ENCODE results near the gene UGT1A9.

DNA sequence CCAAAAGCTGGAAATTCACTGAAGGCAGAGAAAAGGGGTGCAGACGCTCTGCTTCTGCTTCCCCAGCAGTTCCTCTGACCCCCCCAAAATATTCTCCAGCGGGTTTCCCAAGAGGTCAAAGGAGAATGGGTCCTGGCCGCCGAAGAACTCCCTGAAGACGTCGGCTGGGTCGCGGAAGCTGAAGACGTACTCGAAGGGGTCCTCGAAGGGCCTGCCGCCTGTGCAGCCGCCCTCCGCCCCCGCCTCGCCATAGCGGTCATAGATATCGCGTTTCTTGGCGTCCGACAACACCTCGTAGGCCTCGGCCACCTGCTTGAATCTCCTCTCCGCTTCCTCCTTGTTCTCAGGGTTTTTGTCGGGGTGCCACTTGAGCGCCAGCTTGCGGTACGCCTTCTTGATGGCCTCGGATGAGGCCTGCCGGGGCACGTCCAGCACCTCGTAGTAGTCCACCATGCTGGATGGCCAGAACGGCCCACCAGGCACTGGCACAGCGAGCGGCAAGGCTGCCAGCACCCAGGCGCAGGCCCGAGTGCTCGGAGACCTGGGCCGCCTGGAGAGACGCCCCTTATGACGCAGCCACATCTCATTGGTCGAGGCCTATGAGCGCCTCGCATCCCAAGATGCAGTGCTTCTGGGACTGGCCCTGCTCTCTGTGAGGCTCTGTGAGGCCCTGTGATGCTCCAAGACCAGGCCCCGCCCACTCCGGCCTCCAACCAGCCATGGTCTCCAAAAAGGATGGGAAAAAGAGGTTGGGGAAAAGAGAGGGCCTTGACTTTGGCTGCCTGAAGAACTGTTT, 72.0 kb downstream of the UGT1A9 start:
- TF ChIP-seq, protein P1, sequence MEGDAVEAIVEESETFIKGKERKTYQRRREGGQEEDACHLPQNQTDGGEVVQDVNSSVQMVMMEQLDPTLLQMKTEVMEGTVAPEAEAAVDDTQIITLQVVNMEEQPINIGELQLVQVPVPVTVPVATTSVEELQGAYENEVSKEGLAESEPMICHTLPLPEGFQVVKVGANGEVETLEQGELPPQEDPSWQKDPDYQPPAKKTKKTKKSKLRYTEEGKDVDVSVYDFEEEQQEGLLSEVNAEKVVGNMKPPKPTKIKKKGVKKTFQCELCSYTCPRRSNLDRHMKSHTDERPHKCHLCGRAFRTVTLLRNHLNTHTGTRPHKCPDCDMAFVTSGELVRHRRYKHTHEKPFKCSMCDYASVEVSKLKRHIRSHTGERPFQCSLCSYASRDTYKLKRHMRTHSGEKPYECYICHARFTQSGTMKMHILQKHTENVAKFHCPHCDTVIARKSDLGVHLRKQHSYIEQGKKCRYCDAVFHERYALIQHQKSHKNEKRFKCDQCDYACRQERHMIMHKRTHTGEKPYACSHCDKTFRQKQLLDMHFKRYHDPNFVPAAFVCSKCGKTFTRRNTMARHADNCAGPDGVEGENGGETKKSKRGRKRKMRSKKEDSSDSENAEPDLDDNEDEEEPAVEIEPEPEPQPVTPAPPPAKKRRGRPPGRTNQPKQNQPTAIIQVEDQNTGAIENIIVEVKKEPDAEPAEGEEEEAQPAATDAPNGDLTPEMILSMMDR (IDR thresholded peaks at IDR 0.05; ENCODE audit: poor library complexity, severe bottlenecking), result no peak
- TF ChIP-seq TAF1 (IDR thresholded peaks at IDR 0.05; ENCODE audit: low read depth) (no peak), RAD21 (conservative IDR thresholded peaks at IDR 0.05) (no peak), MXI1 (conservative IDR thresholded peaks at IDR 0.05; ENCODE audit: poor library complexity, severe bottlenecking) (no peak)

All from neural cell (in vitro differentiated cells).